HG02943 (cell line): ENCODE data around the gene SH2D3C.
"Not testable (repeated sequence)": the region's sequence is repeated elsewhere in the genome, so short reads cannot be mapped to it uniquely, and the experiment has no call there.

Experiments
- ATAC-seq: cut with Tn5 transposase; IDR thresholded peaks from one replicate; pipeline ENCODE4 v1.9.1; 2021; ENCODE audit warnings: mild to moderate bottlenecking, low read depth, moderate library complexity; ENCODE audit not compliant: unreplicated experiment

The SH2D3C gene

GRCh38 chr9:127769929-127770582 lies 8.4 kb downstream of the SH2D3C start:
- no peak for ATAC-seq

- no peak for ATAC-seq
These were observed 9.4 kb downstream of the SH2D3C start for GRCh38 chr9:127769101-127769500.

DNA sequence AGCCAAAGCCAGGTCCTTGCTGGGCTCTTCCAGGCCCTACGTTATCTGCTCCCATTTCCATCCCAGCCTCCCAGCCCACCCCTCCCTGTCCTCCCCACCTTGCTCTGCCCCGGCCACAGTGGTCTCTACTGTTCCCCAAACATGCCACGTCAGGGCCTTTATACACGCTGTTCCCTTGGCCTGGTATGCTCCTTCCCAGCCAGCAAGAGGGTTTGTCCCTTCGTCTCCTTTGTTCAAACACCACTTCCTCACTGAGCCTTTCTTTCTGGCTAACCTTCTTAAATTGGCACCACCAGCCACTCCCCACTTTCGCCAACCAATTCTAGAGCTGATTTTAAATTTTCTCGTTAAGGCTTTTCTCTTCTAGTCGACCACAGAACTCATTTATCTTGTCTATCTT lies 9.8 kb downstream of the SH2D3C start:
- no peak for ATAC-seq

DNA sequence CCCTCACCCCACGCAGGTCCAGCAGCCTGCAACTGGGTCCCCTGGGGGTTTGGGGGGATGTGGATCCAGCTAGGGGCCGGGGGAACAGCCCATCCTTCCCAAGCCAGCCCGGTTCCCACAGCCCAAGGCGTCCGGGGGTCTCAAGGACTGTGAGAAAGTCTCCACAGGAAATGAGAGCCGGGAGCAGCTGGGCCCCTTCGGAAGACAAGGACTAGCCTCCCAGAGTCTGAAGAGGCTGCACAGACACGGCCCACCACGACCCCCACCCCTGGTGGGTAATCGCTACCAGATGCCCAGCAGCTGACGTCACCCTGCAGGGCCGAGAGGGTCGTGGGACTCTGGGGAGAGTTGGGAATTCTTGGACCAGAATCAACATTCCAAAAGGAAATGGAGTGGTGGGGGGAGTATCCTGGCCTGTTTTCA lies 10.5 kb downstream of the SH2D3C start:
- no peak for ATAC-seq

GRCh38 chr9:127767410-127767809 lies 11.1 kb downstream of the SH2D3C start:
- ATAC-seq = no peak

DNA sequence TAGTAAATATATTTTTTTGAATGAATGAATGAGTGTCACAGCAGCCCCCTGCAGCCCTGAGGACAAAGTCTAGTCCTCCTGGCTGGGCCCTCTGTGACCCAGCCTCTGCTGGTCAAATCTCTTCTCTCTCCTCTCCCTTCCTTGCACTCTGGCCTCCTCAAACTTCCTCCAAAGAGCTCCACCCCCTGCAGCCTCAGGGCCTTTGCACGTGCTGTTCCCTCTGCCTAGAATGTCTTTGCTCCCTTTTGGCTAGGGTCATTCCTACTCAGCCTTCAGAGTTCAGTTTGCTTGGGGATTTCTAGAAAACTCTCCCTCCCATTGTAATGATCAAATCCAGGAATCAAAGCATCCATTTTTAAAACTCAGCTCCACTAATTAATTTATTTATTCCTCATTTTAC lies 13.0 kb downstream of the SH2D3C start:
- ATAC-seq = no peak

- ATAC-seq = no peak
These were observed 14.5 kb downstream of the SH2D3C start for GRCh38 chr9:127763918-127764384.

DNA sequence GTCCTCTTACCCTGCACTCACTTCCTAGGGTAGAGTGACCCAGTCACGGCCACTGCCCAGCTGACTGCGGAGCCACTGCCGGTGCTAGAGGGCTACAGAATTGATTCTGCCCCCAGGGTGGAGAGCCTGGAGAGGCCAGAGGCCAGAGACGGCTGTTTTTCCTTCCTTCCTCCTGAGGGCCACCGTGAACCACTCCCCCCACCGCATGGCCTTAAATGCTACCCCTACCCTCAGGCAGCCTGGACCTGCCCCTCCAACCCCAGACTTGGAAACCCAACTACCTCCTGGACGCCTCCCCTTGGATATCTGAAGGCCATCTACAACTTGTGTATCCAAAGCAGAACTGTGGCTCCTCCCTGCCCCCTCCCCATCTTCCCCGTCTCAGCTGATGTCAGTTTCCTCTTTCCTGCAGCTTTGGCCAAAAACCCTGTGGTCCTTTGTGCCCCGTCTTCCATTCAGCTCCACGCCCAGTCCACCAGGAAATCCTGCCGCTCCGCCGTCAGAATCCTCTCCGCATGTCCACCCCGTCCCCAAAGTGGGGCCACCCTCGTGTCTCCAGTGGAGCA lies 16.3 kb downstream of the SH2D3C start:
- no peak for ATAC-seq

GRCh38 chr9:127761491-127761956 lies 16.9 kb downstream of the SH2D3C start:
- ATAC-seq = no peak

DNA sequence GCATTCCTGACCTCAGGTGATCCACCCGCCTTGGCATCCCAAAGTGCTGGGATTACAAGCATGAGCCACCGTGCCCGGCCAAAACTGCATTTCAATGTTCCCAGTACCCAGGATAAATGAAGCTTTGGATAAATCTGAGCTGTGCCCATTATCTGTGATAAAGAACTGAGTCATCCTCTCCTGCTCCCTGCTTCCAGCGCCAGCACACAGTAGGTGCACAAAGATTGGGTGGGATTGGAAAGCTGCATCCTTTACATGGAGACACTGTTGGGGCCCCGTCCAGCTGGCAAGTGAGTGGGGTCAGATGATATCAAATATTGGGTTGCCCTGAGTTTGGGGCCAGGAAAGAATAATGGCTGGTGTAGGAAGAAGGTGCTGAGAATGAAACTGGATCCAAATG lies 17.4 kb downstream of the SH2D3C start:
- ATAC-seq = no peak

GRCh38 chr9:127758843-127759242 lies 19.6 kb downstream of the SH2D3C start:
- no peak for ATAC-seq

GRCh38 chr9:127756776-127757175 lies 21.7 kb downstream of the SH2D3C start:
- not testable (repeated sequence) for ATAC-seq

DNA sequence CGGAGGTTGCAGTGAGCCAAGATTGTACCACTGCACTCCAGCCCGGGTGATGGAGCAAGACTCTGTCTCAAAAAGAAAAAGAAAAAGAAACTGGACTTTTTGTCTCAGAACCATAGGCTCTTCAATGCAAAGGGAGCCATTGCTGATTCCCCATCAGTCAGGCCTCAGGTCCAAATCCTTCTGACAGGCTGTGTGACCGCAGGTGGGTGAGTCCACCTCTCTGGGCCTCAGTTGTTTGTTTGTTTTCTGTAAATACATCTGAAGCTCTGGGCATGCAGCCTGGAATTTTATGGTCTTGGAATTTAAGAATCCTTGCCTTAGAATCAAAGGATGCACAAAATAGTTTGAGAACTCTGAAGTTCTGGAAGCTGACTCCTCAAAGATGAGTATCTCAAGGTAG lies 22.2 kb downstream of the SH2D3C start:
- no peak for ATAC-seq

DNA sequence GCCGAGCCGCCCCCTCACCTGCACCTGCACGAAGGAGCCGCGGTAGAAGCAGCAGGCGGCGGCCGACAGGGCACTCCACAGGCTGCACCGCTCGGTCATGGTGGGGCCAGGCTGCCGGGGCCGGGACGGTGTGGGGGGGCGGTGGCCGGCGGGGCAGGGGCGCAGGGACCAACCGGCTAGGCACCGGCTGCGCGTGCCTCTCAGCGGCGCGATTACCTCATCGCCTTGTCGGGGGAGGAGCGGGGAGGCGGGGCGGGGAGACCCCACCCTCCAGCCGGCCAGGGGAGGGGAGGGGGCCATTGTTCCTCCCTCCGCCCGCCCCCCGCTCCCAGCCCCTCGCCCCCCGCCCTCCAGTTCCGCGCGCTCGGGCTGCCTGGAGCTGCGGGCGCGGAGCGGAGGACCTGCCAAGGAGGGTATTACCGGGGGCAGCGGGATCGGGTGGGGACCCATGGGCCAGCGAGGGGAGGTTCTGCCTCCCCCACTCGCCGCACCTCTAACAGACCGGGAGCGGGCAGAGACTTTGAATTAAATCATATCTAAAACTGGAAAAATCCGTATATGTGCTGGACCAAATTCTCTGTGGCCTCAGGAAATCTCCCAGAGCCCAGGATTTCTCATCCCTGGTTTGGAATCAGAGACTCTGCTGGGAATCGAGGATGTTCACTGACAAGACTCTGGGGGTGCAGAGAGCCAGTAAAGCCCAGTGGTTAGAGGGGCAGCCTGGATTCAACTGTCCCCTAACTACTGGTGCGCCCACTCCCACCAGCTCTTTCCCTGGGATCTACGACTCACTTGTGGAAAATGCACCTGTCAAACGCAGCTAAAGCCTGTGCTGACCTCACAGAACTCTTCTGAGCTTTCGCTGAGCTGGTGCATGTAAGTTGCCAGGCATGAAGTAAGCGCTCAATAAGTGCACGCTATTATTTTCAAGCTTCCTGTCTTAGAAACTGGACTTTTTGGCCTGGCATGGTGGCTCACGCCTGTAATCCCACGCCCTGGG lies 23.1 kb downstream of the SH2D3C start:
- ATAC-seq = no peak

- no peak for ATAC-seq
These were observed 24.1 kb downstream of the SH2D3C start for GRCh38 chr9:127754099-127755060.

DNA sequence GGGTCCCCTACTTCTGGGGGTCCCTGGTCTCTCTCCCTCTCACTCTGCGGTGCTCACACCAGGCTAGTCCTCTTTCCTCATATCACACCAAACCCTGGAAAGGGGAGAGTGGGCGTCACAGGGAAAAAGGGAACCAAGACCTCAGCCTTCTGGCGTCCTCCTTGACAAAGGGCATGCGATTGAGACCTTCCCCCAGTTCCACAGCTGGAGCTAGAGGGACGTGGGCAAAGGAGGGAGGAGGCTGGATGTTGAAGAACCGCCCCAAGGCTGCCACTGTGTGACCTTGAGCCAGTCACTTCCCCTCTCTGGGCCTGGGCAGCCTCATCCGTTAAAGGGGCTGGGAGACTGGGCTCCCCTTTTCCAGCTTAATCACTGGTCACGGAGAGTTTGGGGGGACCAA lies 24.8 kb downstream of the SH2D3C start:
- no peak for ATAC-seq

- ATAC-seq = no peak
These were observed 25.3 kb downstream of the SH2D3C start for GRCh38 chr9:127753148-127753547.

DNA sequence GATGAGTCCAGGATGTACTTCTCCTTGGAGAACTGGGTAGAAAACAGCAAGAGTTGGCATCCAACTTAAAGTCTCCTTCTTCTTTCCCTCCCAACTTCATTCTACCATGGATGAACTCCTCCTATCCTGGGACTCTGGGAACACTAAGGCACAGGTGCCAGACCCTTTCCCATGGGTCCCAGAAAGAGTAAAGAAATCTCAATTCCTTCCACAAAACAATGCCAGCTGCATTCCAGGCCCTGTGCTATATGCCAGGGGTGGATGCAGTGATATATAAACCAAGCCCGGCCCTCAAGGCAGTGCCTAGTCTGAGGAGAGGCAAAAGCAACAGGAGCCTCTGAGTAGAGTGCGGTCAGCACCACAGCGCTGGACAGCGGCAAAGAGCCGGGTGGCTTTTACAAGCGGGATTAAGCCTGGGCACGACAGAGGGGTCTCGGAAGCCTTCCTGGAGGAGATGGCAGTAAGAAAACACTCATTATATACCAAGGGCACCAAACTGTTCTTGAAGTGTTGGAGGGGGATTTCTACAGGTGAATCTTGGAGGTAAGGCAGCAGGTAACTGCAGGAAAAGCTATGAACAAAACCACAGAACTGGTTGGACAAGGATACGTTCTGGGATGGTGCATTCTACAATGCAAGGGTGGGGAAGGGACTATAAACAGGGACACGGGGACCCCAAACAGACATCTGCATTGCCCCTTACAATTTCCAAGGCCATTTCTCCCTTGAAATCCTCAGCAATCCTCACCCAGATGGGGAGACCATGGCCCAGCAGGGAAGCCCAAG lies 27.0 kb downstream of the SH2D3C start:
- ATAC-seq = no peak

- no peak for ATAC-seq
These were observed 29.2 kb downstream of the SH2D3C start for GRCh38 chr9:127749090-127749787.
